SU-DHL-6 (cell line): ENCODE data around the gene RB1.
A peak's percentile ranks its signal among the peaks of the same experiment; 100 is the strongest.

Experiments used
- H2AFZ ChIP-seq: fragments of 200-600 bp; sonication (generic); 2 replicates; pipeline ENCODE4 v1.6.1; 2014; ENCODE audit warnings: low read depth, mild to moderate bottlenecking, moderate library complexity, mixed read lengths, antibody characterized with exemption, low read length; ENCODE audit not compliant: severe bottlenecking
- H3F3A ChIP-seq: fragments of 200-600 bp; shearing (Covaris generic); 2 replicates; pipeline ENCODE4 v1.6.0; 2016; ENCODE audit warnings: antibody characterized with exemption, mild to moderate bottlenecking; ENCODE audit not compliant: insufficient read depth
- H3K27ac ChIP-seq: fragments of 200-600 bp; sonication (generic); 2 replicates; pipeline ENCODE4 v1.5.1; 2016; ENCODE audit warnings: low read depth, mild to moderate bottlenecking, low read length, moderate library complexity, mixed read lengths
- H3K27me3 ChIP-seq: fragments of 200-600 bp; sonication (generic), shearing (Covaris generic); 2 replicates; pipeline ENCODE4 v1.6.0; 2014; ENCODE audit warnings: mild to moderate bottlenecking, low read length
- H3K36me3 ChIP-seq: fragments of 200-600 bp; sonication (generic); 2 replicates; pipeline ENCODE4 v1.6.1; 2014; ENCODE audit warnings: mild to moderate bottlenecking, low read length, mixed read lengths
- H3K4me2 ChIP-seq: fragments of 300-600, 200-600 bp; shearing (Covaris generic), sonication (generic); 2 replicates; pipeline ENCODE4 v1.6.0; 2014; ENCODE audit warnings: low read length, low read depth, mild to moderate bottlenecking; ENCODE audit not compliant: poor library complexity, severe bottlenecking
- H3K4me3 ChIP-seq: fragments of 200-600 bp; sonication (generic); 2 replicates; pipeline ENCODE4 v1.5.1; 2014; ENCODE audit warnings: antibody characterized with exemption, low read length, mild to moderate bottlenecking, mixed read lengths; ENCODE audit not compliant: insufficient read depth, poor library complexity, severe bottlenecking
- H3K79me2 ChIP-seq: fragments of 200-600 bp; sonication (generic); 2 replicates; pipeline ENCODE4 v1.6.1; 2014; ENCODE audit warnings: mild to moderate bottlenecking, low read length, moderate library complexity; ENCODE audit not compliant: insufficient read depth
- H3K9ac ChIP-seq: fragments of 200-600 bp; sonication (generic); 2 replicates; pipeline ENCODE4 v1.7.0; 2014; ENCODE audit warnings: mild to moderate bottlenecking, low read length
- H3K9me2 ChIP-seq: fragments of 200-600 bp; sonication (generic); replicated peaks from 2 replicates; pipeline ENCODE4 v1.6.1; 2014; ENCODE audit warnings: low read length; ENCODE audit not compliant: insufficient read depth
- H3K9me3 ChIP-seq: fragments of 200-600 bp; sonication (generic); 2 replicates; pipeline ENCODE4 v1.6.1; 2014; ENCODE audit warnings: low read length, mixed read lengths; ENCODE audit not compliant: insufficient read depth
- H4K20me1 ChIP-seq: fragments of 200-600 bp; sonication (generic); 2 replicates; pipeline ENCODE4 v1.6.1; 2014; ENCODE audit warnings: low read depth, mild to moderate bottlenecking, antibody characterized with exemption, low read length, moderate library complexity, mixed read lengths
- EZH2phosphoT487 ChIP-seq: fragments of 200-600 bp; sonication (generic), shearing (Covaris generic); conservative IDR thresholded peaks from 2 replicates; pipeline ENCODE4 v1.6.1; 2018; ENCODE audit warnings: mild to moderate bottlenecking, antibody characterized with exemption, low read length, moderate library complexity, mixed read lengths
- TF ChIP-seq, protein P1 (sequence below): fragments of 200-600 bp; sonication (generic); IDR thresholded peaks from one replicate; pipeline ENCODE4 v1.5.1; 2017; ENCODE audit warnings: antibody characterized with exemption, mild to moderate bottlenecking, low read length, moderate library complexity; ENCODE audit not compliant: insufficient read depth, poor library complexity, severe bottlenecking

The RB1 gene

DNA sequence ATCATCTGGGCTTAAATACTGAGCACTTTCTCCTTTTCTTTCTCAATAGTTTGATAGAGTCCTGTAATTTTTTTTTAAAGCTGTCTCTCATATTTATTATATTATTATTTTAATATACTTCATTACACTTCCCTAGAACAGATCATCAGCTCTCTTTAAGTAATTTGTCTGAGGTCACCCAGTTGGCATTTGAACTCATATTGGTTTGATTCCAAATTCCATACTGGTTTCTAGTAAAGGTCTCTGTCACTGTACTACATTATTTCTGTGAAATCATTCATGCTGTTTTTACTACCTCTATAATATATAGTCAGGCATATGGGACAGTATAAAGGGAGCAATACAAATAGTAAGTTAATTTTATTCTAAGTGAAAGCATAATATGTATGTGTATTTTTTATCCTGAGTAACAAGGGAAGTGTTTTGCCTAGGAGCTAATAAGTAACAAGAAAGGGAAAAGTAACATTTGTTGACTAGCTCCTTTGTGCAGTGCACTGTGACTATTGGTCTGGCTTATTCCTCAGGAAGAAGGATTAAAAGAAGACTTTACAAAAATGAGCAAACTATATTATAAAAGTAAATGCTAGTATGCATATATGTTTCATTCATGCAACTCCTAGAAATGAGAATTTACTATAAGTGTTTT, 95.0 kb downstream of the RB1 start:
- Histone ChIP-seq H3K36me3 (no peaks in the 10 kb centered on the region), H3K9ac (no peak overlapping the region), H3K27ac (peak overlapping the region; percentile 59; the same call in 1 of the 2 replicates), H4K20me1 (no peaks in the 10 kb centered on the region), H3K79me2 (no peaks in the 10 kb centered on the region), H3K4me2 (no peak overlapping the region), H3K9me2 (no peaks in the 10 kb centered on the region), H3F3A (peaks cover 5% of the 10 kb centered on the region; the same call in 1 of the 2 replicates), H2AFZ (no peak overlapping the region), H3K9me3 (no peaks in the 10 kb centered on the region), H3K4me3 (no peak overlapping the region), H3K27me3 (no peaks in the 10 kb centered on the region)
- TF ChIP-seq, protein P1, sequence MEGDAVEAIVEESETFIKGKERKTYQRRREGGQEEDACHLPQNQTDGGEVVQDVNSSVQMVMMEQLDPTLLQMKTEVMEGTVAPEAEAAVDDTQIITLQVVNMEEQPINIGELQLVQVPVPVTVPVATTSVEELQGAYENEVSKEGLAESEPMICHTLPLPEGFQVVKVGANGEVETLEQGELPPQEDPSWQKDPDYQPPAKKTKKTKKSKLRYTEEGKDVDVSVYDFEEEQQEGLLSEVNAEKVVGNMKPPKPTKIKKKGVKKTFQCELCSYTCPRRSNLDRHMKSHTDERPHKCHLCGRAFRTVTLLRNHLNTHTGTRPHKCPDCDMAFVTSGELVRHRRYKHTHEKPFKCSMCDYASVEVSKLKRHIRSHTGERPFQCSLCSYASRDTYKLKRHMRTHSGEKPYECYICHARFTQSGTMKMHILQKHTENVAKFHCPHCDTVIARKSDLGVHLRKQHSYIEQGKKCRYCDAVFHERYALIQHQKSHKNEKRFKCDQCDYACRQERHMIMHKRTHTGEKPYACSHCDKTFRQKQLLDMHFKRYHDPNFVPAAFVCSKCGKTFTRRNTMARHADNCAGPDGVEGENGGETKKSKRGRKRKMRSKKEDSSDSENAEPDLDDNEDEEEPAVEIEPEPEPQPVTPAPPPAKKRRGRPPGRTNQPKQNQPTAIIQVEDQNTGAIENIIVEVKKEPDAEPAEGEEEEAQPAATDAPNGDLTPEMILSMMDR, result no peak
- TF ChIP-seq EZH2phosphoT487, result no peak

DNA sequence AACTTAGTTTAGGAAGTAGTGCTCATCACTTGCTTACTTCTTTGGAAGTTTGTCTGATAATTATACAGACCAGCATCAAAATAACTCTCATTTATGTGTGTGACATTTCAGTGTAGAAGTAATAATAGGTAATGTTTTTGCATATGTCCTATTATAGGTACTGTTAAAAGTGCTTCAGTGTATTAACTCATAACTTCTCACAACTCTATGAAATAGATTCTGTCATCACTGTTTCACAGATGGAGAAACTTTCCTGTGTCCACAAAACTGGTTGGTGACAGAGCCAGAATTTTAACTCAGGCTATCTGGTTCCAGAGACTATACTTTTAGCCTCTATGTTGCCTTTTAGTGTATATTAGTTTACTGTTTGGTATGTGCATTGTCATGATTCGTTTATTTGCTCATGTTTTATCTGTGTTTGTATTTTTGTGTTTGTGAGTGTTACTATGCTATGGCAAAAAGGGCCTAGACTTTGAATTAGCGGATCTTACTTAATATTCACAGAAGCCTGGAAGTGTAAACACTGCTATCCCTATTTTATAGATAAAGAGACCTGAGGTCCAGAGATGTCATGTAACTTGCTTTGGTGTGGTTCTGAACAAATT, 96.6 kb downstream of the RB1 start:
- peak overlapping the region; percentile 59 for H3K27ac ChIP-seq
- H3F3A ChIP-seq, result peaks cover 5% of the 10 kb centered on the region; the same call in 1 of the 2 replicates
- no peaks in the 10 kb centered on the region for H3K27me3 ChIP-seq
- H3K36me3 ChIP-seq, result no peaks in the 10 kb centered on the region
- H4K20me1 ChIP-seq, result no peaks in the 10 kb centered on the region
- no peaks in the 10 kb centered on the region for H3K9me3 ChIP-seq
- H3K9me2 ChIP-seq, result no peaks in the 10 kb centered on the region
- peak overlapping the region; percentile 16 for H3K9ac ChIP-seq
- TF ChIP-seq, protein P1, result no peak
- TF ChIP-seq EZH2phosphoT487, result no peak
- H3K4me2 ChIP-seq, result peak overlapping the region; percentile 38
- H3K79me2 ChIP-seq, result no peaks in the 10 kb centered on the region
- H2AFZ ChIP-seq, result no peak overlapping the region
- no peak overlapping the region for H3K4me3 ChIP-seq

DNA sequence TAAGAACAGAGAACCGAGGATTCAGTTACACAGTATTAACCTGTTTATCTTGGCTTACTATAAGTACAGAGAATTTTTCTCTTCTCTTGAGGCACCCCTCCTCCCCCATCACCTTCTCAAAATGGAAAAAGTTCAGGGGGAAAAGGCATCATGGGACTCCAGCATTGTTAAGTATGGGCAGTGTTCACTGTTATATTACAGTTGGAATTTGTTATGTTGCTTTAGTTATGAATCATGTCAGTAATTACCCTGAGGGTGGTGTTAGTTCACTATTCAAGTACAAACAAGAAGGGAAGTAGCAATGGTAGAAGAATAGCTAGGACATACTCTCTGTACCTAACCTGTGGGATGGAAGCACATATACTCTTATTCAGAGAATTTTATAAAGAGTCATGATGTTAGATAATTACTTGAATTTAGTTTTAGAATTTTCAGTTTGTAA, 97.3 kb downstream of the RB1 start:
- Histone ChIP-seq H3K9me3 (no peaks in the 10 kb centered on the region), H3K9ac (peak overlapping the region; percentile 16; the same call in 1 of the 2 replicates)

More for the DNA sequence above, 97.3 kb downstream of the RB1 start:
- Histone ChIP-seq H4K20me1 (no peaks in the 10 kb centered on the region), H3K4me2 (peak overlapping the region; percentile 38), H3K27me3 (no peaks in the 10 kb centered on the region), H3F3A (peaks cover 5% of the 10 kb centered on the region; the same call in 1 of the 2 replicates), H3K79me2 (no peaks in the 10 kb centered on the region), H3K36me3 (no peaks in the 10 kb centered on the region; the same call in 1 of the 2 replicates), H3K27ac (peak overlapping the region; percentile 59; the same call in 1 of the 2 replicates), H2AFZ (no peak overlapping the region), H3K4me3 (no peak overlapping the region), H3K9me2 (no peaks in the 10 kb centered on the region)
- TF ChIP-seq, protein P1, result no peak
- no peak for TF ChIP-seq EZH2phosphoT487
